Measurements from ENCODE around the gene NT5E.

DNA sequence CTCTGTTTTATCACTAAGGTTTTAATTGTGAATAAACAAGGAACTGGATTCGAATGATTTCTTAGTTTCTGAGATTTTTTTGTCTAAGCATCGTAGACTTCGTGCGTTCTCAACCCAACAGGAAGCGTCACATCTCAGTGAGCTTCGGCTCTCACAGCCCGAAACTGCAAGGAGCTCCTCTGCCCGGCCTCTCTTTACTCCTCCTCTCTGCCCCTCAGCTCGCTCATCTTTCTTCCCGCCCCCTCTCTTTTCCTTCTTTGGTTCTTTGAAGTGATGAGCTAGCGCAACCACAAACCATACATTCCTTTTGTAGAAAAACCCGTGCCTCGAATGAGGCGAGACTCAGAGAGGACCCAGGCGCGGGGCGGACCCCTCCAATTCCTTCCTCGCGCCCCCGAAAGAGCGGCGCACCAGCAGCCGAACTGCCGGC is 480 bp upstream of the NT5E start:
- TF ChIP-seq BACH2 (CRISPR knock-in tag; IDR thresholded peaks at IDR 0.05; ENCODE audit: borderline replicate concordance) (no peak), CSDC2 (CRISPR knock-in tag; IDR thresholded peaks at IDR 0.05) (no peak), OSR1 (CRISPR knock-in tag; IDR thresholded peaks at IDR 0.05) (no peak)
- TF ChIP-seq, protein P1, sequence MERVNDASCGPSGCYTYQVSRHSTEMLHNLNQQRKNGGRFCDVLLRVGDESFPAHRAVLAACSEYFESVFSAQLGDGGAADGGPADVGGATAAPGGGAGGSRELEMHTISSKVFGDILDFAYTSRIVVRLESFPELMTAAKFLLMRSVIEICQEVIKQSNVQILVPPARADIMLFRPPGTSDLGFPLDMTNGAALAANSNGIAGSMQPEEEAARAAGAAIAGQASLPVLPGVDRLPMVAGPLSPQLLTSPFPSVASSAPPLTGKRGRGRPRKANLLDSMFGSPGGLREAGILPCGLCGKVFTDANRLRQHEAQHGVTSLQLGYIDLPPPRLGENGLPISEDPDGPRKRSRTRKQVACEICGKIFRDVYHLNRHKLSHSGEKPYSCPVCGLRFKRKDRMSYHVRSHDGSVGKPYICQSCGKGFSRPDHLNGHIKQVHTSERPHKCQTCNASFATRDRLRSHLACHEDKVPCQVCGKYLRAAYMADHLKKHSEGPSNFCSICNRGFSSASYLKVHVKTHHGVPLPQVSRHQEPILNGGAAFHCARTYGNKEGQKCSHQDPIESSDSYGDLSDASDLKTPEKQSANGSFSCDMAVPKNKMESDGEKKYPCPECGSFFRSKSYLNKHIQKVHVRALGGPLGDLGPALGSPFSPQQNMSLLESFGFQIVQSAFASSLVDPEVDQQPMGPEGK (CRISPR knock-in tag; IDR thresholded peaks at IDR 0.05; ENCODE audit: borderline replicate concordance), result no peak
